Neural cell (in vitro differentiated cells): ENCODE measurements around the gene EEPD1. TPM values are rescaled to one million over a fixed set of nuclear protein-coding genes. Genes with fewer than 3 reads are reported as not detected.

ENCODE experiments used
- H2AFZ ChIP-seq: fragments of 200-600, 300-800 bp; sonication (generic), shearing (Covaris generic); 2 replicates; pipeline ENCODE4 v1.6.0; 2014; ENCODE audit warnings: low read depth, mild to moderate bottlenecking, antibody characterized with exemption, low read length, moderate library complexity
- H3F3A ChIP-seq: fragments of 200-600 bp; shearing (Covaris generic); 2 replicates; pipeline ENCODE4 v1.6.1; 2016; ENCODE audit warnings: mild to moderate bottlenecking, moderate library complexity, mixed read lengths, antibody characterized with exemption, low read length; ENCODE audit not compliant: insufficient read depth, poor library complexity, severe bottlenecking
- H3K27ac ChIP-seq: fragments of 200-600, 300-800 bp; sonication (generic), shearing (Covaris generic); 2 replicates; pipeline ENCODE4 v1.5.1; 2014; ENCODE audit warnings: mild to moderate bottlenecking, low read length, moderate library complexity
- H3K27me3 ChIP-seq: fragments of 300-800, 200-600 bp; sonication (generic), shearing (Covaris generic); 2 replicates; pipeline ENCODE4 v1.6.0; 2014; ENCODE audit warnings: mild to moderate bottlenecking, low read depth, low read length, moderate library complexity; ENCODE audit not compliant: insufficient read depth
- H3K36me3 ChIP-seq: fragments of 300-800, 200-600 bp; sonication (generic), shearing (Covaris generic); 2 replicates; pipeline ENCODE4 v1.5.1; 2014; ENCODE audit warnings: mild to moderate bottlenecking, antibody characterized with exemption, low read length, moderate library complexity; ENCODE audit not compliant: insufficient read depth
- H3K4me2 ChIP-seq: fragments of 300-800, 200-600 bp; sonication (generic), shearing (Covaris generic); 2 replicates; pipeline ENCODE4 v1.6.0; 2014; ENCODE audit warnings: mild to moderate bottlenecking, low read length
- H3K4me3 ChIP-seq: fragments of 300-800, 200-600 bp; sonication (generic), shearing (Covaris generic); 2 replicates; pipeline ENCODE4 v1.5.1; 2014; ENCODE audit warnings: mild to moderate bottlenecking, low read length, moderate library complexity
- H3K79me2 ChIP-seq: fragments of 200-600 bp; shearing (Covaris generic); replicated peaks from 2 replicates; pipeline ENCODE4 v1.6.0; 2014; ENCODE audit warnings: mild to moderate bottlenecking, low read length, moderate library complexity; ENCODE audit not compliant: insufficient read depth
- H3K9ac ChIP-seq: fragments of 300-800, 200-600 bp; sonication (generic), shearing (Covaris generic); 2 replicates; pipeline ENCODE4 v1.6.1; 2016; ENCODE audit warnings: mild to moderate bottlenecking, low read length, mixed read lengths
- H3K9me2 ChIP-seq: fragments of 200-600 bp; shearing (Covaris generic); 2 replicates; pipeline ENCODE4 v1.6.1; 2016; ENCODE audit warnings: mild to moderate bottlenecking, low read length, mixed read lengths; ENCODE audit not compliant: insufficient read depth
- H3K9me3 ChIP-seq: fragments of 200-600, 300-800 bp; sonication (generic), shearing (Covaris generic); 2 replicates; pipeline ENCODE4 v1.6.1; 2016; ENCODE audit warnings: mild to moderate bottlenecking, mixed run types, low read length, moderate library complexity, mixed read lengths
- H4K20me1 ChIP-seq: fragments of 200-600 bp; shearing (Covaris generic); 2 replicates; pipeline ENCODE4 v1.6.1; 2016; ENCODE audit warnings: mild to moderate bottlenecking, mixed run types; ENCODE audit not compliant: insufficient read depth
- CTCF ChIP-seq: fragments of 450-650 bp; IDR thresholded peaks from 2 replicates; pipeline ENCODE4 v1.5.1; 2014; ENCODE audit warnings: antibody characterized with exemption, mild to moderate bottlenecking, moderate library complexity; ENCODE audit not compliant: poor library complexity, severe bottlenecking
- EP300 ChIP-seq: fragments of 450-650 bp; conservative IDR thresholded peaks from 2 replicates; pipeline ENCODE4 v1.6.1; 2014; ENCODE audit warnings: antibody characterized with exemption, mild to moderate bottlenecking, moderate library complexity; ENCODE audit not compliant: poor library complexity, severe bottlenecking
- EZH2 ChIP-seq: fragments of 200-600, 300-800 bp; shearing (Covaris generic), sonication (generic); IDR thresholded peaks from 2 replicates; pipeline ENCODE4 v1.6.1; 2014; ENCODE audit warnings: antibody characterized with exemption, low read length, borderline replicate concordance, mild to moderate bottlenecking; ENCODE audit not compliant: insufficient read depth, poor library complexity, severe bottlenecking
- MXI1 ChIP-seq: fragments of 450-650 bp; conservative IDR thresholded peaks from 2 replicates; pipeline ENCODE4 v1.6.1; 2014; ENCODE audit warnings: antibody characterized with exemption, mild to moderate bottlenecking; ENCODE audit not compliant: poor library complexity, severe bottlenecking
- POLR2AphosphoS5 ChIP-seq: IDR thresholded peaks from 2 replicates; pipeline ENCODE4 v1.6.1; 2012
- RAD21 ChIP-seq: fragments of 450-650 bp; conservative IDR thresholded peaks from 2 replicates; pipeline ENCODE4 v1.6.1; 2014; ENCODE audit warnings: antibody characterized with exemption, mild to moderate bottlenecking, moderate library complexity
- REST ChIP-seq: IDR thresholded peaks from 2 replicates; pipeline ENCODE4 v1.6.1; 2012; ENCODE audit warnings: borderline replicate concordance
- SMC3 ChIP-seq: fragments of 450-650 bp; conservative IDR thresholded peaks from 2 replicates; pipeline ENCODE4 v1.6.1; 2014; ENCODE audit warnings: antibody characterized with exemption, mild to moderate bottlenecking, moderate library complexity; ENCODE audit not compliant: poor library complexity
- TAF1 ChIP-seq: IDR thresholded peaks from 2 replicates; pipeline ENCODE4 v1.6.1; 2012; ENCODE audit warnings: low read depth
- polyA plus RNA-seq: library from polyadenylated mRNA; depleted of rRNA; stranded (reverse); fragments of >200 nt; gene quantifications from 2 replicates; pipeline ENCODE4 v1.2.3, GENCODE V29; 2014

Gene EEPD1
- polyA plus RNA-seq, 1 donor from 2014 or later, result 4.2 TPM

- H3K27me3 ChIP-seq, result no peaks in the 10 kb centered on the region
- H3K27ac ChIP-seq, result no peak overlapping the region
- TF ChIP-seq RAD21 (no peak), REST (no peak), MXI1 (no peak), EZH2 (no peak), SMC3 (no peak), EP300 (no peak), CTCF (no peak), TAF1 (no peak), POLR2AphosphoS5 (no peak)
- H3K79me2 ChIP-seq, result no peaks in the 10 kb centered on the region
- no peak overlapping the region for H3K9ac ChIP-seq
- H3F3A ChIP-seq, result no peaks in the 10 kb centered on the region
- no peak overlapping the region for H3K4me2 ChIP-seq
- H3K9me3 ChIP-seq, result no peaks in the 10 kb centered on the region
- H3K9me2 ChIP-seq, result no peaks in the 10 kb centered on the region
- no peaks in the 10 kb centered on the region for H3K36me3 ChIP-seq
- H4K20me1 ChIP-seq, result no peaks in the 10 kb centered on the region
- no peak overlapping the region for H3K4me3 ChIP-seq
- H2AFZ ChIP-seq, result no peak overlapping the region
Measured at GRCh38 chr7:36275735-36276284, 122.8 kb downstream of the EEPD1 start.

DNA sequence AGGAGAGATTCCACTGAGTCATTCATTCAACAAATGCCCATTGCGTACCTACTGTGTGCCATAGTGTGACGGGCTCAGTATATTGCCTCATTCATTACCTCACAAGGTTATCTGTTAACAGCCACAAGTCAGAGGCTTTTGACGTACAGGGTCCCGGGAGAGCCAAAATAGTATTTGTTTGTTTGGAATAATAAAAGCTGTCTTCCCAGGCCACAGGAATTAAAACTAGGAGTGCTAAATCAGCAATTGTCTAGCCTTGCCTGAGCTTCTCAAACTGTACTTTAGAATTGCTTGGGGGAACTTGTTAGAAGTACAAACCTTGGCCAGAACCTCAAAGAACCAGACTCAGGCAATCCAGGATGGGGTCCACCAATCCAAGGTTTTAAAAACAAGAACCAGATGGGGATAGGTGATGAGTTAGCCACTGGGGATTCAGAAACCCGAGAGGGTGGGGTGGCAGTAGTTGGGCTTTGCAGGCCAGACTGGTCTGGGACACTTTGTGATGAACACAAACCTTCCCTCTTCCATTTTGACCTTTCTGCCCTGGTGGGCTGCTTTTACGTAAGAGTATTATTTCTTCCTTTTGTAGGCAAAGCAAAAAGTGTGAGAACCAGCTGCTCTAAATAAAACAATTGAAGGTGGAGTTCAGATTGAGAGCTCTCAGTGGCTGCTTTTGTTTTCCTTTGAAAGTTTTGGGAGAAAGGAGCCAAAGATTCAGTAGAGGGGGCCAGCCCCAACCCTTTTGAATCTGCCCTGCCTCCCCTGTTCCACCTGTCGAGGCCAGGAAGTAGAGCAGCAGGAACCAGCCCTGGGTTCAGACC, 123.6 kb downstream of the EEPD1 start:
- Histone ChIP-seq H3K36me3 (no peaks in the 10 kb centered on the region), H3K9me3 (no peaks in the 10 kb centered on the region), H3K9ac (no peak overlapping the region), H3K27ac (no peak overlapping the region), H3K27me3 (no peaks in the 10 kb centered on the region), H2AFZ (no peak overlapping the region), H3K79me2 (no peaks in the 10 kb centered on the region), H3K9me2 (no peaks in the 10 kb centered on the region), H3K4me2 (no peak overlapping the region), H3F3A (no peaks in the 10 kb centered on the region), H4K20me1 (no peaks in the 10 kb centered on the region), H3K4me3 (no peak overlapping the region)
- TF ChIP-seq CTCF (no peak), MXI1 (no peak), POLR2AphosphoS5 (no peak), RAD21 (no peak), SMC3 (no peak), REST (no peak), EZH2 (no peak), EP300 (no peak), TAF1 (no peak)
